ENCODE data around the gene GON4L. TPM values are rescaled to one million over a fixed set of nuclear protein-coding genes. Genes with fewer than 3 reads are reported as not detected.
A peak's percentile ranks its signal among the peaks of the same experiment; 100 is the strongest.

Gene GON4L
- total RNA-seq = 20.1 and 20.5 TPM in 2 replicates

- no peaks in the 10 kb centered on the region for H3K27me3 ChIP-seq (ENCODE audit: control insufficient read depth, insufficient read depth, low read length)
- peaks cover 4% of the 10 kb centered on the region for H3K36me3 ChIP-seq (ENCODE audit: control insufficient read depth, insufficient read depth, low read length)
- TF ChIP-seq, protein P1, sequence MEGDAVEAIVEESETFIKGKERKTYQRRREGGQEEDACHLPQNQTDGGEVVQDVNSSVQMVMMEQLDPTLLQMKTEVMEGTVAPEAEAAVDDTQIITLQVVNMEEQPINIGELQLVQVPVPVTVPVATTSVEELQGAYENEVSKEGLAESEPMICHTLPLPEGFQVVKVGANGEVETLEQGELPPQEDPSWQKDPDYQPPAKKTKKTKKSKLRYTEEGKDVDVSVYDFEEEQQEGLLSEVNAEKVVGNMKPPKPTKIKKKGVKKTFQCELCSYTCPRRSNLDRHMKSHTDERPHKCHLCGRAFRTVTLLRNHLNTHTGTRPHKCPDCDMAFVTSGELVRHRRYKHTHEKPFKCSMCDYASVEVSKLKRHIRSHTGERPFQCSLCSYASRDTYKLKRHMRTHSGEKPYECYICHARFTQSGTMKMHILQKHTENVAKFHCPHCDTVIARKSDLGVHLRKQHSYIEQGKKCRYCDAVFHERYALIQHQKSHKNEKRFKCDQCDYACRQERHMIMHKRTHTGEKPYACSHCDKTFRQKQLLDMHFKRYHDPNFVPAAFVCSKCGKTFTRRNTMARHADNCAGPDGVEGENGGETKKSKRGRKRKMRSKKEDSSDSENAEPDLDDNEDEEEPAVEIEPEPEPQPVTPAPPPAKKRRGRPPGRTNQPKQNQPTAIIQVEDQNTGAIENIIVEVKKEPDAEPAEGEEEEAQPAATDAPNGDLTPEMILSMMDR (IDR thresholded peaks at IDR 0.05; ENCODE audit: insufficient read depth, low read length, severe bottlenecking) = no peak
- peak within 1 kb of the TSS; percentile 78 for H3K4me3 ChIP-seq (ENCODE audit: low read depth, low read length)
- DNase-seq (ENCODE audit: low read depth) (peak; percentile 89), FAIRE-seq (no peak)
These were observed at the start of gene GON4L for GRCh38 chr1:155856975-155857930. TSS of gene GON4L (minus strand) at chr1:155857214. CDS start at chr1:155853780, 3,434 bp downstream.

GRCh38 chr1:155904261-155904660 lies 47.2 kb upstream of the GON4L start:
- peaks cover 33% of the 10 kb centered on the region for H3K36me3 ChIP-seq (ENCODE audit: control insufficient read depth, insufficient read depth, low read length)
- H3K4me3 ChIP-seq (ENCODE audit: low read depth, low read length) = no peak overlapping the region
- no peak for DNase-seq (ENCODE audit: low read depth)
- TF ChIP-seq, protein P1 (IDR thresholded peaks at IDR 0.05; ENCODE audit: insufficient read depth, low read length, severe bottlenecking) = no peak
- FAIRE-seq = no peak
- H3K27me3 ChIP-seq (ENCODE audit: control insufficient read depth, insufficient read depth, low read length) = no peaks in the 10 kb centered on the region

GRCh38 chr1:155900161-155900560 lies 43.1 kb upstream of the GON4L start:
- FAIRE-seq (no peak), DNase-seq (ENCODE audit: low read depth) (no peak)
- Histone ChIP-seq H3K27me3 (ENCODE audit: control insufficient read depth, insufficient read depth, low read length) (no peaks in the 10 kb centered on the region), H3K36me3 (ENCODE audit: control insufficient read depth, insufficient read depth, low read length) (peaks cover 24% of the 10 kb centered on the region), H3K4me3 (ENCODE audit: low read depth, low read length) (no peak overlapping the region)
- TF ChIP-seq, protein P1 (IDR thresholded peaks at IDR 0.05; ENCODE audit: insufficient read depth, low read length, severe bottlenecking) = no peak

GRCh38 chr1:155899683-155900082 lies 42.7 kb upstream of the GON4L start:
- Histone ChIP-seq H3K27me3 (ENCODE audit: control insufficient read depth, insufficient read depth, low read length) (no peaks in the 10 kb centered on the region), H3K36me3 (ENCODE audit: control insufficient read depth, insufficient read depth, low read length) (peaks cover 21% of the 10 kb centered on the region), H3K4me3 (ENCODE audit: low read depth, low read length) (no peak overlapping the region)
- TF ChIP-seq, protein P1 (IDR thresholded peaks at IDR 0.05; ENCODE audit: insufficient read depth, low read length, severe bottlenecking) = no peak
- DNase-seq (ENCODE audit: low read depth) = no peak
- no peak for FAIRE-seq

- peaks cover 15% of the 10 kb centered on the region for H3K36me3 ChIP-seq (ENCODE audit: control insufficient read depth, insufficient read depth, low read length)
- no peak overlapping the region for H3K4me3 ChIP-seq (ENCODE audit: low read depth, low read length)
- DNase-seq (ENCODE audit: low read depth) = no peak
- TF ChIP-seq, protein P1 (IDR thresholded peaks at IDR 0.05; ENCODE audit: insufficient read depth, low read length, severe bottlenecking) = no peak
- no peak for FAIRE-seq
- no peaks in the 10 kb centered on the region for H3K27me3 ChIP-seq (ENCODE audit: control insufficient read depth, insufficient read depth, low read length)
These were observed 41.9 kb upstream of the GON4L start for GRCh38 chr1:155898888-155899287.
